DND-41 (cell line): ENCODE data around the gene TREM2.

Experiments used
- ATAC-seq: fragments of 200-7000 bp; cut with Tn5 transposase; 3 replicates; pipeline ENCODE4 v1.9.1; 2021; ENCODE audit warnings: low read depth; ENCODE audit not compliant: insufficient read depth
- DNase-seq: peaks from one replicate; pipeline ENCODE4 v3.0.0-alpha.2; 2020
- H2AFZ ChIP-seq: 2 replicates; pipeline ENCODE4 v1.6.0; 2012; ENCODE audit warnings: low read depth, low read length
- H3K27ac ChIP-seq: 2 replicates; pipeline ENCODE4 v1.5.1; 2012; ENCODE audit warnings: low read length, inconsistent platforms
- H3K27me3 ChIP-seq: fragments of 200-600 bp; sonication (generic); 2 replicates; pipeline ENCODE4 v1.6.0; 2012; ENCODE audit warnings: low read length, mild to moderate bottlenecking, inconsistent platforms; ENCODE audit not compliant: insufficient read depth, poor library complexity
- H3K36me3 ChIP-seq: 2 replicates; pipeline ENCODE4 v1.5.1; 2012; ENCODE audit warnings: low read length, inconsistent platforms; ENCODE audit not compliant: insufficient read depth
- H3K4me1 ChIP-seq: 2 replicates; pipeline ENCODE4 v1.5.1; 2012; ENCODE audit warnings: mild to moderate bottlenecking, low read length; ENCODE audit not compliant: insufficient read depth
- H3K4me2 ChIP-seq: 2 replicates; pipeline ENCODE4 v1.6.0; 2012; ENCODE audit warnings: mild to moderate bottlenecking, moderate library complexity, low read length, inconsistent platforms; ENCODE audit not compliant: insufficient read depth
- H3K4me3 ChIP-seq, 2 experiments: fragments of 200-600 bp in 1 of 2; shearing (Covaris generic) in 1 of 2; 2 replicates each; pipeline ENCODE4 v1.5.1; 2012 to 2016; ENCODE audit warnings: inconsistent platforms in 2 of 2, low read length in 2 of 2, mild to moderate bottlenecking in 2 of 2, low read depth in 1 of 2, moderate library complexity in 1 of 2
- H3K79me2 ChIP-seq: 2 replicates; pipeline ENCODE4 v1.6.0; 2012; ENCODE audit warnings: low read length, inconsistent platforms; ENCODE audit not compliant: insufficient read depth
- H3K9ac ChIP-seq: 2 replicates; pipeline ENCODE4 v1.6.0; 2012; ENCODE audit warnings: low read depth, mild to moderate bottlenecking, inconsistent platforms, low read length, moderate library complexity
- H3K9me3 ChIP-seq: 2 replicates; pipeline ENCODE4 v1.5.1; 2012; ENCODE audit warnings: low read length, moderate library complexity, mild to moderate bottlenecking, inconsistent platforms; ENCODE audit not compliant: insufficient read depth, severe bottlenecking
- H4K20me1 ChIP-seq: 2 replicates; pipeline ENCODE4 v1.6.0; 2012; ENCODE audit warnings: low read length; ENCODE audit not compliant: insufficient read depth
- CTCF ChIP-seq: IDR thresholded peaks from 2 replicates; pipeline ENCODE4 v1.5.1; 2012; ENCODE audit warnings: borderline replicate concordance, low read length, moderate library complexity, mild to moderate bottlenecking; ENCODE audit not compliant: poor library complexity, severe bottlenecking; ENCODE audit errors: extremely low read depth
- EZH2 ChIP-seq: IDR thresholded peaks from 3 replicates; pipeline ENCODE4 v1.6.1; 2012; ENCODE audit warnings: borderline replicate concordance, low read depth, mild to moderate bottlenecking, moderate library complexity, low read length, inconsistent platforms; ENCODE audit not compliant: severe bottlenecking

The TREM2 gene

DNA sequence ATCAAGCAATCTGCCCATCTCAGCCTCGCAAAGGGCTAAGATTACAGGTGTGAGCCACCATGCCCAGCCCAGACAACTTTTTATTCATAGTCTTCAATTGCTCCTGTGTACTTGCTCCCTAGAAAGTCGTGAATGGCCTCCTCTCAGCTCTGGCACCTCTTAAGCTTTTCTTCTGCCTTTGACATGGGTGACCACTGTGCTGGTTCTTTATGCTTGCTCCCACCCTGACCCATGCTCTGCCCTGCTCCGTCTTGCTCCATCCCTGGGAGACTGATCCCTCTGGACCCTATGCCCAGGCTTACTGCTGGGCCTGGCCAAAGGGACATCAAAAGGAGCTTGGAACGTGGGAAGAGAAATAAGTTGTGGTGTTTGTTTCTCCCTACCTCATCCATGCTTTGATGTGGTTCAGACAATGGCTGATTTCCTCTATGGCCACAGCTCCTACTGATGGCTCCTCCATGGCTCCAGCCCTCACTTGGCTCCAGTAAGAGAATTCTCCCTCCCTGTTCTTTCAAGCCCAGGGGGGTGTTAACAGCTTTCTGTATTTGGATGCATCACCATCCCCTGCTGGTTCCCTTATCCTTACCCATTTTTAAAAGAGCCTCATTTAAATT is 7.7 kb upstream of the TREM2 start:
- no peaks in the 10 kb centered on the region for H3K36me3 ChIP-seq
- no peaks in the 10 kb centered on the region for H3K27me3 ChIP-seq
- no peaks in the 10 kb centered on the region for H4K20me1 ChIP-seq
- no peaks in the 10 kb centered on the region for H3K79me2 ChIP-seq
- H3K27ac ChIP-seq: no peak overlapping the region
- no peak overlapping the region for H2AFZ ChIP-seq
- no peaks in the 10 kb centered on the region for H3K4me1 ChIP-seq
- no peaks in the 10 kb centered on the region for H3K9me3 ChIP-seq
- no peak overlapping the region for H3K4me3 ChIP-seq
- ATAC-seq (no peak), DNase-seq (no peak)
- no peak overlapping the region for H3K9ac ChIP-seq
- no peak for TF ChIP-seq EZH2
- no peak for TF ChIP-seq CTCF
- no peak overlapping the region for H3K4me2 ChIP-seq

- Histone ChIP-seq H3K9me3 (no peaks in the 10 kb centered on the region), H4K20me1 (no peaks in the 10 kb centered on the region), H3K27me3 (no peaks in the 10 kb centered on the region), H3K4me1 (no peaks in the 10 kb centered on the region), H3K36me3 (no peaks in the 10 kb centered on the region), H3K79me2 (no peaks in the 10 kb centered on the region), H2AFZ (no peak overlapping the region), H3K4me3 (no peak overlapping the region), H3K27ac (no peak overlapping the region), H3K9ac (no peak overlapping the region), H3K4me2 (no peak overlapping the region)
- ATAC-seq (peak; percentile 83), DNase-seq (peak; percentile 58)
- no peak for TF ChIP-seq EZH2
- no peak for TF ChIP-seq CTCF
These were observed 4.5 kb upstream of the TREM2 start for GRCh38 chr6:41167173-41167963.

DNA sequence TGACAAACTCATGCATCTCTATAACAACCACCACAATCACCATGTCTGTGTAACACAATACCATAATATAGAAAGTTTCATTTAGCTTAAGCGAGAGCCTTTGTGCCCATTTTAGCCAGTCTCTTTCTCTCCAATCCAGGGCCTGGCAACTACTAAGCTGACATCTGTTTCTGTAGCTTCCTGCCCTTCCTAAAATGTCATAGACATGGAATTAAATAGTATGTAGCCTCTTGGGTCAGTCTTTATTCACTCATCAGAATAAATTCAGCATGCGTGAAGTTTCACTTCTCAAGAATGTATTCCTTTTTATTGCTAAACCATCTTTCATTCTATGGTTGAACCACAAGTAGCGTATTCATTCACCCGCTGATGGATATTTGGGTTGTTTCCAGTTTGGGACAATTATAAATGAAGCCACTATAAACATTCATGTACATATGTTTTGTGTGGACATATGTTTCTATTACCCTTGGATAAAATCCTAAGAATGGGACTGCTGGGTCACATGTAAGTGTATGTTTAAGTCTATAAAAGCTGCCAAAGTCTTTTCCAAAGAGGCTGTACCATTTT is 1.7 kb upstream of the TREM2 start:
- Histone ChIP-seq H2AFZ (no peak overlapping the region), H3K27me3 (no peaks in the 10 kb centered on the region), H3K79me2 (no peaks in the 10 kb centered on the region), H3K4me3 (no peak overlapping the region), H3K27ac (no peak overlapping the region), H3K4me2 (no peak overlapping the region), H3K9me3 (no peaks in the 10 kb centered on the region), H4K20me1 (no peaks in the 10 kb centered on the region), H3K4me1 (no peaks in the 10 kb centered on the region), H3K36me3 (no peaks in the 10 kb centered on the region), H3K9ac (no peak overlapping the region)
- TF ChIP-seq CTCF: no peak
- no peak for TF ChIP-seq EZH2
- no peak for DNase-seq
- no peak for ATAC-seq
